DND-41 (cell line): ENCODE results near the gene MYL6B.

ENCODE experiments used
- CTCF ChIP-seq: IDR thresholded peaks from 2 replicates; pipeline ENCODE4 v1.5.1; 2012; ENCODE audit warnings: borderline replicate concordance, low read length, moderate library complexity, mild to moderate bottlenecking; ENCODE audit not compliant: poor library complexity, severe bottlenecking; ENCODE audit errors: extremely low read depth
- EZH2 ChIP-seq: IDR thresholded peaks from 3 replicates; pipeline ENCODE4 v1.6.1; 2012; ENCODE audit warnings: borderline replicate concordance, low read depth, mild to moderate bottlenecking, moderate library complexity, low read length, inconsistent platforms; ENCODE audit not compliant: severe bottlenecking

- TF ChIP-seq CTCF (no peak), EZH2 (no peak)
These were observed 14.4 kb upstream of the MYL6B start for GRCh38 chr12:56137853-56138571.
